GM18907 (cell line): ENCODE measurements around the gene SH3BP1.
"Not testable (repeated sequence)": the region's sequence is repeated elsewhere in the genome, so short reads cannot be mapped to it uniquely, and the experiment has no call there.

Source experiments
- ATAC-seq: cut with Tn5 transposase; IDR thresholded peaks from one replicate; pipeline ENCODE4 v1.9.1; 2021; ENCODE audit warnings: mild to moderate bottlenecking, moderate library complexity; ENCODE audit not compliant: unreplicated experiment

SH3BP1 gene

GRCh38 chr22:37633089-37633624 is 6.3 kb upstream of the SH3BP1 start:
- ATAC-seq: peak; percentile 58

- ATAC-seq: peak; percentile 58
Observed at GRCh38 chr22:37633625-37634416, 5.6 kb upstream of the SH3BP1 start.

- no peak for ATAC-seq
Observed at GRCh38 chr22:37634417-37634924, 5.0 kb upstream of the SH3BP1 start.

GRCh38 chr22:37635157-37635556 is 4.3 kb upstream of the SH3BP1 start:
- ATAC-seq: no peak

GRCh38 chr22:37636186-37636948 is 3.1 kb upstream of the SH3BP1 start:
- ATAC-seq: no peak

- no peak for ATAC-seq
Observed at GRCh38 chr22:37636949-37637273, 2.6 kb upstream of the SH3BP1 start.

GRCh38 chr22:37638391-37639069 is 939 bp upstream of the SH3BP1 start:
- no peak for ATAC-seq

GRCh38 chr22:37639771-37640590 is 512 bp downstream of the SH3BP1 start:
- no peak for ATAC-seq

GRCh38 chr22:37640591-37641560 is 1.4 kb downstream of the SH3BP1 start:
- no peak for ATAC-seq

GRCh38 chr22:37641561-37641949 is 2.1 kb downstream of the SH3BP1 start:
- ATAC-seq: no peak

- ATAC-seq: peak; percentile 53
Observed at GRCh38 chr22:37643225-37643847, 3.9 kb downstream of the SH3BP1 start.

- ATAC-seq: no peak
Observed at GRCh38 chr22:37647317-37647716, 7.8 kb downstream of the SH3BP1 start.

GRCh38 chr22:37647928-37648327 is 8.5 kb downstream of the SH3BP1 start:
- no peak for ATAC-seq

GRCh38 chr22:37650463-37651136 is 11.1 kb downstream of the SH3BP1 start:
- ATAC-seq: no peak

GRCh38 chr22:37654563-37655251 is 15.2 kb downstream of the SH3BP1 start:
- ATAC-seq: no peak

- ATAC-seq: no peak
Observed at GRCh38 chr22:37655252-37655563, 15.7 kb downstream of the SH3BP1 start.

- not testable (repeated sequence) for ATAC-seq
Observed at GRCh38 chr22:37656583-37656982, 17.1 kb downstream of the SH3BP1 start.

- no peak for ATAC-seq
Observed at GRCh38 chr22:37657590-37658132, 18.2 kb downstream of the SH3BP1 start.
